Left renal cortex interstitium (tissue), 4 donors: ENCODE data around the gene GJA3. TPM values are rescaled to one million over a fixed set of nuclear protein-coding genes. Genes with fewer than 3 reads are reported as not detected.

ENCODE experiments used
- DNase-seq, 4 donors: peaks; one replicate each; pipeline ENCODE4 v3.0.0-alpha.2; 2013; ENCODE audit warnings: low read depth in 4 of 4, low spot score in 2 of 4, missing footprints in 1 of 4
- polyA plus RNA-seq, 4 donors: library from polyadenylated mRNA; unstranded; fragments of 120-200 nt; gene quantifications; one replicate each; pipeline ENCODE4 v1.2.1, GENCODE V29; 2013; ENCODE audit not compliant: insufficient read length in 4 of 4

Gene GJA3
- polyA plus RNA-seq, 4 donors: 11.4 to 13.9 (median 12.8) TPM

GRCh38 chr13:20130652-20131051, 30.2 kb downstream of the GJA3 start:
- no peak for DNase-seq

DNA sequence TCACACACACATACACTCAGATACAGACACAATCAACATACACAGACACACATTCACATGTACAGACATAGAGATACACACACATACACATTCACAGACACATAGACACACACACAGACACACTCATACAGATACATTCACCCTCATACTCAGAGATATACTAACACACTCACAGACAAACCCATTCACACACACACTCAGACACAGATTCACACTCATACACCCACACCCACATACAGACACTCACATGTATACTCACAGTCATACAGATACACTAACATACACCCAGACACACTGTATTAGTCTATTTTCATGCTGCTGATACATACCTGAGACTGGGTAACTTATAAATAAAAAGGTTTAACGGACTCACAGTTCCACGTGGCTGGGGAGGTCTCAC, 30.8 kb downstream of the GJA3 start:
- DNase-seq: no peak

GRCh38 chr13:20129076-20129475, 31.8 kb downstream of the GJA3 start:
- DNase-seq: no peak

DNA sequence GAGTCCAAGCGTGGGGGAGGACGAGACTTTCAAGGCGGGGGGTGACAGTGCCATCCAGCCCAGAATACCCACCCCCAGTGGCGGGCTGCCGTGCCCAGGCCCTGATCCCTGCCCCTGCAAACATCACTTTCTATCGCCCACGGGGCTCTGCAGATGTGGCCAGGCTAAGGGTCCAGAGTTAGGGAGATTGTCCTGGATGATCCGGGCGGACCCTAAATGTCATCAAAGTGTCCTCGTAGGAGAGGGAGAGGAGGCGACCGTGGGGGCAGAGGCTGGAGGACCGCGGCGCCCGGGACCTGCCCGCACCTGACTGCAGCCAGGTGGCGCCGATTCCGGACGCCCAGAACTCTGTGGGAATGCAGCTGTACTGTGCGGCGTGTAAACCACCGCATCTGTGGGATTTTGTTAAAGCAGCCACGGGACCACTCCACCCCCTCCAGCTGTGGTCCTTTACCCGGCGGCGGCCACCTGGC, 32.4 kb downstream of the GJA3 start:
- no peak for DNase-seq

DNA sequence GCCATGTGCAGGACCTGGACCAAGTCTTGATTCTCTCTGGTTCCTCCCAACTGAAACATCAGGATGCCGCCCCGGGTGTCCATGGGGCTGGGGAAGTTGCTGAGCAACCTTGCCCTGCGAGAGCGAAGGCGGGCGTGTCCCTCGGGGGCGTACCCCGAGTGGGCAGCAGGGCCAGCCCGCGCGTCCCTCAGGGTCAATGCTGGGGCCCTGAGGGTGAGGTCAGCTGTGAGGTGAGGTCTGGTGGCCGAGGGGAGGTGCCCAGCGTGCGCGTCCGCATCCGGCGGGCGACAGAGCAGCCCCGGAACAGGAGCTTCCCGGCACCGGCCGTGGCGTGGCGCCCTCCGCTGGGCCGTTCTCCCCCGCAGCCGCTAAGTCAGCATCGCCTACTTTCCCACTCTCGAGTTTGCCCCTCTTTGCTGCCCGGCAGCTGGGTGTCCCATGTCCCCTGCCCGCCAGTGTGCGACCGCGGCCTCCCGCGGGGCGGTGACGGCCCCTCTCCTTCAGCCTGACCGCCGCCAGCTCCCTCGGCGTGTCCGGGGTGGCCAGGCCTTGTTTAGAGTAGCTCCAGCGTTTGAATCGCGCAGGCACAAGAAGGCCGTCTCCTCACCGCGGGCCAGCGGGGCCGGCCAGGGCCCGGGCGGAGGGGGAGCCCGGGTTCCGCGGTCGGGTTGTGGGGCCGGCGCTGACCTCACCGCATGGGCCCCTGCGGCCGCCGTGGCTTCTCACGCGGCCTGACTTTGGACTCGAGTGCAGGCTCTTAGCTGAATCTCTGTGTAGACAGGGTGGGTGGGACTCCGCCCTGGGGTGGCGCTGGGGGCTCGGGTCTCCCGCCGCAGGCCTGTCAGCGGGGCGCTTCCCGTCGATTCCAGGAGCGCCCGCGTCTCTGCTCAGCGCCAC, 33.0 kb downstream of the GJA3 start:
- DNase-seq: peak in 1 of 4 donors; percentile 34

- no peak for DNase-seq
Measured at GRCh38 chr13:20127262-20127561, 33.6 kb downstream of the GJA3 start.

- DNase-seq: no peak
Measured at GRCh38 chr13:20126541-20127261, 34.2 kb downstream of the GJA3 start.

DNA sequence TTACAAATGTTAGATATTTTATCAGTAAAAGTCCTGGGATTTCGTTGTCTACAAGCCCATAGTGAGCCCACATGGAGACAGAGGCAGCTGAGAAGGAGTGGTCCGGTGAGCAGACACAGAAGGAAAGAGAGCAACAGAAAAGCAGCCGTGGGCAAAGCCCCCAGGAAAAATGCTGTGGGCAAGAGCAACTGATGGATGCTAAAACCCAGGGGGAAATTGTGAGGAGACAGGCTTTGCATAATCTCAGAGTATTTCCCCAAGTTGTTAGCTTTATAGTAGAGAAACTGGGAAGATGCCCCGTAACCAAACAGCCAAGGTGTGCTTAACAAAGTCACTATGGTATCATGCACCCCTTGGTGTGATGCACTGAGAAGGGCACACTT, 35.1 kb downstream of the GJA3 start:
- DNase-seq: no peak

GRCh38 chr13:20125129-20125782, 35.6 kb downstream of the GJA3 start:
- DNase-seq: no peak

GRCh38 chr13:20124303-20124702, 36.5 kb downstream of the GJA3 start:
- no peak for DNase-seq

DNA sequence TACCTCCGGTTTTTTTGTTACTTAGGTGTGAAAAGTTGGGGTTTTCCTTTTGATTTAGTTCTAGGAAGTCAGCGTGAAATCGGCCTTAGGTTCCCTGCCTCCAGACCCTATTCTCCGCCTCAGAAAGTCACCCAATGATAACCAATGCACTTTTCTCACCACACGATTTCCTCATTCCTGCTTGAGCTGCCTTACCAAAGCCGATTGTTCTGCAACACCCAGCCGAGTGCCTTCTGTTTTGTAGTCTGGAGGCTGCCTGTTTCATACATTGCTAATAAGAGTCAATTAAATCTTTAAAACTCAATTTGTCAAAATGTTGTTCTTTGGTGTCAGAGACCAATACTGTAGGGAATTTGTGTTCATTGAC, 39.7 kb downstream of the GJA3 start:
- DNase-seq: no peak

GRCh38 chr13:20119960-20120359, 40.9 kb downstream of the GJA3 start:
- DNase-seq: no peak

GRCh38 chr13:20118268-20119140, 42.3 kb downstream of the GJA3 start:
- peak in 1 of 4 donors; percentile 36 for DNase-seq

DNA sequence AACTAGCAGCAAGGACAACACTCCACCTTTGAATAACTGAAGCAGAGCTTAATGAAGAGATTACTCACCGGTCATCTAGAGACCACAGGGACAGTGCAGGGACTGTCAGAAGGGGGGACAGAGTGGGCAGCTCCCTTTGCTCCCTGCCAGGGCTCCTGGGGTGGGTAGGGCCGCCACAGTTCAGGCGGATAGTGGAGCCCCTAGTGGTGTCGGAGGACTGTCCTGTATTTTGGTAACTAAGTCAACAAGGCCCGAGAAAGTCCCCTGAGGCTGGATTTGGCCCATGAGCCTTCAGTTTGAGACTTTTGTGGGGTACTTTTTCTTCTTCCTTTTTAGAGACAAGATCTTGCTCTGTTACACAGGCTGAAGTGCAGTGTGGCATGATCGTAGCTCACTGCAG, 44.6 kb downstream of the GJA3 start:
- DNase-seq: no peak

DNA sequence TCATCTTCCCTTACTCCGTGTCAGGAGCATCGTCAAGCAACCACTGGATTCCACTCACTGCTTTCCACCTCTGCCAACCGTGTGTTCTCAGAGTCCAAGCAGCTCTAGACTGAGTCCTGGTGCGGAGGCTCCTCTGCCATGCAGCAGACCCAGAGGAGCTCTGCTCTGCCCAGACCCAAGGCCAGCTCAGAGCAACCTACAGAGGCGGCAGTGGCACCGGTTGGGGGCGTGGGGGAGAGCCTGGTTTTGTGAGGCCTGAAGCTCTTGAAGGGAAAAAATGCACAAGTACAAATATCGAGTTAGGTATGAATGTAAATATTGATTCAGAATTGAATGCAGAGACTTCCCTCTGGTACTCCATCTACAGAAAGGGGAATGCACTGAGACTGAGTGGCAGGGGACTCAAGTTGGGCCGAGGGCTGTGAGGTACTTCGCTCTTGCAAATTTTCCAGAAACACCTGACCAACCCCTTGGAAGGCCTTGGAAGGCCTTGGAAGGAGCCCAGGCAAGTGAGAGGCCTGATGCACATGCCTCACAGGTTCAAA, 46.7 kb downstream of the GJA3 start:
- no peak for DNase-seq

DNA sequence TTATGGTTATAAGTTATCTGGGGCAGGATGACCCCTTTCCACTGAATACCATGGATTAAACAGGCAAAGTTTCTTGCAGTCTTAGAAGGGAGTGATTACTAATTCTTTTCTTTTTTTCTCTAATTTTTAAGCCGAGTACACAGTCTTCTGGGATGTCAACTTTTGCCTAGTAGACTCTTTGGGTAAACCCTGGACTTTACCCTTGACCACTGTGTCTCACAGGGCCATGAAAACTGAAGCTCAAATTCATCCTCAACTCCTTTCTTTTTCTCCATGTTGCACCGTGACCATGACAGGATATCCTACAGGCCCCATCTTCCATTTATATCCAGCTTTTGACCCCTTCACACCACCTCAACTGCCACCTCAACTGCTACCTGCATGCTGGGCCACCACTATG, 51.8 kb downstream of the GJA3 start:
- no peak for DNase-seq

- no peak for DNase-seq
Measured at GRCh38 chr13:20106742-20107141, 54.1 kb downstream of the GJA3 start.

DNA sequence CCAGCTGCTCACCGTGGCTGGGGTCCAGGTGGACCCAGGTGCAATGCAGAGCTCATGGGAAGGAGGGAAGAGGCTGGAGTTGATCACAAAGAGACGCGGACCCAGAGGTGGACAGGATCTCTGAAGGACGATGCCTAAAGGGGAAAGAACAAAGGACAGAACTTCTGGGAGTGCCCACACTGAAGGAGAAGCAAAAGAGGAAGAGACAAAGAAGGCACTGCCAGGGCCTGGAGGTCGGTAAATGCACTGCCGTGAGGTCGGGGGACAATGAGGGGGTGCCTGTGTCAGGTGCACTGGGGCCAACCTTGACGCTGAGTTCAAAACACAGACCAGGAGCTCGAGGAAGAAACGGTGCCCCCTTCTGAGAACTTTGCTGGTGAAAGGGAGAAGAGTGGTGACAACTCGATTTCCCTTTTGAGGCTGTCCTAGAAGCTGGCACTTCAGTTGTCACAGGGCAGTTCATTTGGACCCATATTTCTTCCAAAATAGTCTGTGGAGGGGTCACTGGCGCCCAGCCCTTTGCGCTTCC, 55.6 kb downstream of the GJA3 start:
- DNase-seq: no peak

DNA sequence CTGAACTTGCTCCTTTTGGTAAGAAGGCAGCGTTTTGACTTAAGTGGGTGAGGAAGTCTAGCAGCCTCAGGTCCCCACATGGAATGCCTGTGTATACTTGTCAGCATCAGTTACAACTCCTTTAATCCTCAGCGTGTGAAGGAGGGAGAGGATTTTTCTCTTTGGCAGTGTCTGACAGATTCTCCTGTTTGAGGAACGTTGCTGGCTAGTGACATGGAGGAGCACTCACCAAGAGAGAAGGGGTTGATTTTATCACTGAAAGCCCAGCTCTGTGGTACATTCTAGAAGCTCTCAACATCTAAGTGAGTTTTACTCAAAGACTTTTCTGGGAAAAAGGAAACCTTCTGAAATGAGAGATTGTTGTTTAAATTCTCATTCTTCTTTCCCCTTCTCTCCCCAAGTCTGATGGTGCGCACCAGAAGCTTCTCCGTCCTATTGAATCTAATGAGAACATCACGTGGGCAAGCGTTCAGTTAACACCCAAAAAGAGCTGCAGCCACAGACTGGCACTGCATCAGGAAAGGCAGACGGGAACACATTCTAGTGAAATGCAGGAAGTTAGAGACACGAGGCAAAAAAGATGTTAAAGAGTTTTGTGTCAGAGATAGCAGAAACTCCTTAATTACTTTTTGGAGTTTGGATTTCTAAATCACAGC, 58.2 kb downstream of the GJA3 start:
- no peak for DNase-seq
